Fibroblast of skin of left quadriceps (primary cell): ENCODE results near the gene PNPLA5.

ENCODE experiments used
- DNase-seq, 2 experiments: peaks; one replicate each; pipeline ENCODE4 v3.0.0-alpha.2; 2013; ENCODE audit warnings: low read depth in 2 of 2

PNPLA5 gene

DNA sequence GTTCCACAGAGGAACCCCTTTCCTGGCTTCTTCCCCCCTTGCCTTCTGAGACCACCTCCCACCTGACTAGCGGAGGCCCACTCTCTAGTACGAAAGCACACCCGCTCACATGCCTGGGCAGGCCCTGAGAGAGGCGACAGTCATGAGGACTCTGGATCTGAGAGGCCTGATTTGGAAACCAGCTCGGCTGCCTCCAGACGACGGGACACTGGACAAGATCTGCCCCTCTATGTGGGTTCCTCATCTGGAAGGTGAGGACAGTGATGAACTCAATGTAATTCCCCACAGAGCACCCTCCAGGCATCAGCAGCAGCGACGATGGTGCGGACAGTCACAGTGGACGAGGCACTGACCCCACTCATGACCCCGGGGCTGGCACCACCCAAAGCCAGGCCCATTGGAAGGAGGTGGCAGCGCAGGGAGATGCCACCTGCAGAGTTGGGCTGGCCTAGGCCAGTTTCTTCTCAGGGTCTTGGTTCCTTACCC is 37.0 kb downstream of the PNPLA5 start:
- no peak for DNase-seq

- DNase-seq = no peak
These were observed 37.6 kb downstream of the PNPLA5 start for GRCh38 chr22:43854121-43854785.

DNA sequence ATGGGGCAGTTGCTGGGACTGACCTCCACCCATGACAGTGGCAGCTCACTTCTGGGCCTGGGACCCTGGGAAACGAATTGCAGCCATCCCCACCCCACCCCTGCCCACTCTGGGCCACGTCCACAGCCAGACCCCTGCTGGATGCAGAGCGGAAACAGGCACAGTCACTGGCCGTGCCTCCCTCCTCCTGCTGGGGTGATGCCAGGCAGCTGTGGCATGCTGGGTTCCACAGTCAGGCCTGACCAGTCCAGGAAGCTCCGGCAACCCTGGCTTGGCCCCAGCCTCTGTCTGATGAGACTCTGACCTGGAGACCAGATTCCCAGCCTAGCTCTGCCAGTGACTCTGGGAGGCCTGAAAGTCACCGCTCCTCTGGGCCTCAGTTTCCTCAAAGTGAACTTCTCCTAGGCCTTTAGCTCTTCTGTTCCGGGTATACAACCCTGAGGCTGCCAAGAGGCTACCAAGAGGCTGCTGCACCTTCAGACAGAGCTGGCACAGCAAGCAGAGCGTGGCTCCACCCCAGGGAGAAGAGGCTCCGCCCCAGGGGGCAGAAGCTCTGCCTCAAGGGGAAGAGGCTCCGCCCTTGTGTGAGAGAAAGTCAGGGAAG is 38.4 kb downstream of the PNPLA5 start:
- DNase-seq = no peak

DNA sequence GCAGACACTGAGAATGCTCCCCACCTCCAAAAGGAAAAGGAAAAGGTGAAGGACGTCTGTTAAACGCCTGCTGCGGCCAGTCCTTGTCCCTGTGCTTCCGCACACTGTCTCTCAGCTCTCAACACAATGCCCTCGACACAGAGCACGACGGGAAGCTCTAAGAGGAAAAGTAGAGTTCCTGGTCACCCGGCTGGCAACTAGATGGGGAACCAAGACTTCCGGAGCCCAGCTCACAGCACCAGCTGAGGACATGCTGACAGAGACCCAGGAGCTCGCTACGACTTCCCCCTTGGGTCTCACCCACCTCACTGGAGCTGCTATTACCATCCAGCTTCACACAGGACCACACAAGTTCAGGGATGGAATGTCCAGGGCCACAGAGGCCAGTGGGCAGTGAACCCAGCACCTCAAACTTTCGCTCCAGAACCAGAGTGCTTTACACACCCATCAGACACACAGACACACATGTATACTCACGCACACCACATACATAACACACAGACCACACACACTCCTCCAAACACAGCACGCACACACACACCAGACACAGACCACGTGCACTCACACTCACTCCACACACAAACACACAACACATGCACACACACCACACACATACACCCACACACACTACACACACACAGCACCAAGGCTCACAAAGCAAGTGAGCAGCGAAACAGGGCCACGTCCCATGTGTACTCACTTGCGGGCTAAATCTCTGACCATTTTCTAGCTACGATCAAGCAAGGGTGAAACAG is 39.1 kb downstream of the PNPLA5 start:
- no peak for DNase-seq

DNA sequence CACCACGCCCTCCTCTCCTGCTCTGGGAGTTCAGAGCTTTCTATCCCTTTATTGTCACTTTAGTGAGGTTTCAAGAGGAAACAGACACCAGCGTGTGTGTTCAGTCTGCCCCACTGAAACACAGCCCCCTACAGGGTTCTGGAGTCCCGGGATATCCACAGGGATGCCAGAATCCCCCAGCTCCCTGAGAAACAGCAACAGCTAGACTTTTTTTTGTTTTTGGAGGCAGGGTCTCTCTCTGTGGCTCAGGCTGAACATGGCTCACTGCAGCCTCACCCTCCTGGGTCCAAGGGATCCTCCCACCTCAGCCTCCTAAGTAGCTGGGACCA is 39.9 kb downstream of the PNPLA5 start:
- no peak for DNase-seq

DNA sequence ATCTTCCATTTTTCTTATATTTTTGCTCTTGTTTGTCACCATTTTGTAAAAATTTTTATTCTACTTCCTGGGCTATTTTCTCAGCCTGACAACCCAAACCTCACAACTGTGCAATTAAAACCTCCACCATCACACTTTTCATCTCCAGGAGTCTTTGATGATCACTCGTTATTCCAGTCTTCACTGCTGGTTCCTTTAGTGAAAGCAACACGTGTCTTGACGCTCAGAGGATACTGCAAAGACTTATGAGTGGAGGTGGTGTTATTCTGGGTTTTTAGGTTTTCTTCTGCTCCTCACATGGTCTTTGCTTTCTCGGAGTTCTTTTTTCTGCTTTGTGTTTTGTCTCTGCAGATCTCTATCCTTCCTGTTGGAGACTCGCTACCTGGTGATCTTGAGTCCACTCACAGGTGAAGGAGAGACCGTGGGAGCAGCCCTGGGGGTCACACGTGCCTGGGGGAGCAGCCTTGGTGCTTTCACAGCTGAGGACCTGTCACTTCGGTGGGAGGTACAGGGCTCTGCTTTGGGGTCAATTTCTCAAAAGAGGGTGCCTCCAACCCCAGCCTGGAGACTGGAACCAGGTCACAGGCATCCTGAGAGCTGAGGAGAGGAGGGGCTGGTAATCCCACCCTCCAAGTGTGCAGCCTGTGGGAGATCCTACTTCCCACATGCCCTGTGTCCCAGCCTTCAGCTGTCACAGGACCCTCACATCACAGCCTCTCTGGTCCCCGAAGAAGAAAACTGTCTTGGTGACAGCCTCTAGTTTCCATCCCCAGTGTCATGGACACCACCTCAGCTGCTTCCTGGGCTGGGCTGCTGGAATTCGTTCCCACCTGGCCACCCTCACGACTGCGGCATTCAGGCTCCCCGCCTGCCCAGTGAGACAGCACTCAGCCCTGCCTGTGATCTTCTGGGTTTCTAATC is 40.5 kb downstream of the PNPLA5 start:
- DNase-seq = no peak

DNA sequence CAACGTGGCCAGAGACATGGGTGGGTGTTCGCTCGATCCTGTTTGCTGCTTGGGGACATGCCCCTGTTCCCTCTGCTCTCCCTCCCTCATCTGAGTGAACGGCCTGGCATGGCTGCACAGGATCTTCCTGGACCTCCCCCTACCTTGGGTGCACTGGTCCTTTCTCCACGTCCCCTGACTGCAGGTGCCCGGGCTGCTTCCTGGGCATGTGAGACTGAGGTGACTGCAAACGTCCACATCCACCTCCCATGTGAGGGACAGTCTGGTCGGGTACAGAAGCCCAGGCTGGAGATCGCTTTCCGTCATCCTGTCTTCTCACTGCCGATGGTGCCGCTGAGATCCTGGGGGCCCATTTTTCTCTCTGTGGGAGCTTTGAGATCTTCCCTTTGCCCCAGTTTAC is 41.3 kb downstream of the PNPLA5 start:
- DNase-seq = no peak

DNA sequence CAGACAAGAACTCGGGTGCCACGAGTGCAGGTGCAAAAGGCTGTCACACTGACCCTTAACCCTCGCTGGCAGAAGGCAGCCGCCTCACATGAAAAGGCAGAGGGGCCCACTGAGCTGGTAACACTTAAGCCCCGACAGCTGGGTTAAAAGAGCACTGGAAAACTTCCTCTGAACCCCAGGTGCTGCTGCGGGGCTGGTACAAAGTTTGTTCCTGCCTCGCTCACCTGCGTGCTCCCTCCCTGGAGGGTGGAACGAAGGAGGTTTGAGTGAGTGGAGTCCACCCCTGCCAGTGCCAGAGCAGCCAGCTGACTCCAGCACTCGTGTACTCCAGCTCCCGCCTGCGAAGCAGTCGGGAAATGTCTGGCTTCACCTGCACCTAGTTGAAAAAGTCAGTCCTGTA is 42.1 kb downstream of the PNPLA5 start:
- DNase-seq = no peak

GRCh38 chr22:43848366-43849171 is 43.2 kb downstream of the PNPLA5 start:
- no peak for DNase-seq

- no peak for DNase-seq
These were observed 44.2 kb downstream of the PNPLA5 start for GRCh38 chr22:43847376-43848289.

GRCh38 chr22:43846966-43847365 is 44.8 kb downstream of the PNPLA5 start:
- no peak for DNase-seq

- DNase-seq = no peak
These were observed 45.8 kb downstream of the PNPLA5 start for GRCh38 chr22:43845981-43846380.

GRCh38 chr22:43844560-43845545 is 47.0 kb downstream of the PNPLA5 start:
- no peak for DNase-seq

DNA sequence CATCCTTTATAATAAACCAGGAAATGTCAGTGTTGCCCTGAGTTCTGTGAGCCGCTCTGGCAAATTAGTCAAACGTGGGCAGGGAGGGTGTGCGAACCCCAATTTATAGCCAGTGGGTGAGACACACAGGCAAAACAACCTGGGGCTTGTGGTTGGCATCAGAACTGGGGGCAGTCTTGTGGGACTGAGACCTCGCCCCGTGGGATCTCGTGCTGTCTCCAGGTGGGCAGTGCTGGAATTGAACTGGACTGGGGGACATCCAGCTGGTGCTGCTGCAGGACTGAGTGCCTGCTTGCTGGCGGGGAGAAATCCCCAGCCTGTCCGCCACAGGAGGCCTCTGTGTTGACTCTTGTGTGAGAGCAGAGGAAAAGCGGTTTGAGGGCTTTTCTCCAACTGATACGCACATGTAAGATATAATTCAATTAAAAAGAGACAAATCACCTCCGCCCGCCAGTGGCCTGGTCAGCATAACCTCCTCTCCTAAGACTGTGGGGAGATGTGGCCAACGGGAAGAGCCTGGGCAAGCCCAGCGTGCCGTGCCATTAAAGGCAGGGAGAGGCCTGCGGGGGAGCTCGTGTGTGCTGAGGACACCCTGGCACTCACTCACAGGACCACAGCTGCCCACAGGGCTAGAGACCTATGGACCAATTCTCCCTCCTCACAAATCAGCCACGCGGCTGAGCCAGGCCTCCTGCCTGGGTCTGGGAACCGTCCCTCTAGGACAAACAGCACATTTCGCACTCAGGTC is 47.9 kb downstream of the PNPLA5 start:
- no peak for DNase-seq

DNA sequence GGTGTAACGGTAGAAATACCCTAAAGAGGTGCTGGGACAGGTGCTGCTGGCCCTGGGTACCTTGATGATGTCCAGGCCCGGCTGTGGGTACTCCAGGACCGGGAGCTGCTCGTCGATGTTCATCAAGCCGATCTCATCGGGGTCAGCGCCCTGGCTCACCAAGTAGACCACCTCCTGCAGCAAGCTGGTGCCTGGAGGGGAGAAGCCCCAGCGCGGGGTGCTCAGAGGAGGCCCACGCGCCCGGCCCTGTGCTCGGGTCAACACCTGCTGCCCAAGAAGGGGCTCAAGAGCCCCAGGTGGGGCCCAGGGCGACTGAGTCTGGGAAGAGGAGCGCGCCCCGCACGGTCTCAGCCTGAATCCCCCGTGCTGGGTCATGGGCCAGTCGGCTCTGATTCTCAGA is 50.1 kb downstream of the PNPLA5 start:
- no peak for DNase-seq

- no peak for DNase-seq
These were observed 51.0 kb downstream of the PNPLA5 start for GRCh38 chr22:43840851-43841250.

DNA sequence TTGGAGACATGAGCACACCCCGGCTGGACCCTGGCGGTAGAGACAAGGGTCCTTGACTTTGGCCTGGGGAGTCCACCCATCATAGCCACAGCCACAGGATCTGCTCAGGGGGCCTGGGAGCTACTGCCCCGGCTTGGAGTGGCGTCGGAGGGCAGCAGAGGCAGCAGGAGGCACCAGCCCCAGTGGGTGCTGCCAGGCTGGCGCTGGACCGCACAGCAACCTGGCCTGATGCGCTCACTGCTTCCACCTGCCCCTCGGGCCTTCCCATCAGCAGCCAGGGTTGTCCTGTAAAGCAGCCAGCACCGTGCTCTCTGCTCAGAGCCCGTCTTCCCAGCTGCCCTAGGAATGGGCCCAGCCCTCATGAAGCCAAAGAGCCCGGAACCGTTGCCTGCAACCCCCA is 51.4 kb downstream of the PNPLA5 start:
- DNase-seq = no peak

GRCh38 chr22:43839781-43840180 is 52.0 kb downstream of the PNPLA5 start:
- no peak for DNase-seq
